Sciatic nerve (tissue), 2 donors: Measurements from ENCODE around the gene PCNX3. TPM values are rescaled to one million over a fixed set of nuclear protein-coding genes. Genes with fewer than 3 reads are reported as not detected.

Source experiments
- ATAC-seq: fragments of 200-7000 bp; cut with Tn5 transposase; one replicate; pipeline ENCODE4 v1.9.1; 2020; ENCODE audit warnings: mild to moderate bottlenecking, moderate library complexity
- DNase-seq: peaks from one replicate; pipeline ENCODE4 v3.0.0-alpha.2; 2020; ENCODE audit warnings: low spot score
- intact Hi-C: fragments of 100-400 bp; cut with DNase I; formaldehyde crosslinking; loops from one replicate; pipeline ENCODE4 v1.14.2; 2022
- total RNA-seq: library from RNA; stranded (reverse); fragmentation: NEBNext Ultra II Directional; extraction: Animal tissue kit (Norgen Biotek cat#: 25700); gene quantifications from one replicate; pipeline ENCODE4 v1.2.1, GENCODE V29; 2021
- donor health status: DM: no; HTN: no; CAD: no.
- donor health status: DM: no; HTN: no; CAD: no.

PCNX3 gene
- total RNA-seq, 1 donor from 2014 or later = 23.9 TPM

- ATAC-seq (peak; percentile 50), DNase-seq (peak; percentile 73)
- intact Hi-C loops = loop anchor here (10.0 kb wide), 2 partner anchors 49 to 219 kb away; no protein-coding TSS in a partner anchor
These were observed 21.8 kb upstream of the PCNX3 start for GRCh38 chr11:65593518-65594414.

DNA sequence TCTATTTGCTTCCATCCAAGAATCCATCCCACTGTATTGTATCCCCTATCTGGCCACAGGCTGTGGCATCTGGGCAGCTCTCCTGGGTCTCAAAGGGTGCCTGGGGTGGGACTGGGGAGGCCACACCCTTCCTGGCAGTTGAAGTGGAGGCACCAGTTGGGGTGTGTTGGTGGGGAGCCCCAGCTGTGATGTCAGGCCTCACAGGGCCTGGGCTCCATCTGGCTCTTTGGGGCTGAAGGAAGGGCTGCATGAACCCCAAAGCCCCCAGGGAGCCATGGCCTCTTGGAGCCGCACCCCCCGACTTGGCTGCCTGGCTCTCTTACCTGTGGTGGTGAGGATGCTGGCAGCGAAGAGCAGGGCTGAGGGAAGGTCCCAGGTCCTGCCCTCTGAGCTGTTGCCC lies 20.4 kb upstream of the PCNX3 start:
- intact Hi-C loops = loop anchor here (10.0 kb wide), 2 partner anchors 50 to 220 kb away; no protein-coding TSS in a partner anchor
- ATAC-seq = no peak
- no peak for DNase-seq

GRCh38 chr11:65595543-65596281 lies 19.9 kb upstream of the PCNX3 start, which contains the start of gene KCNK7:
KCNK7 (minus strand) TSS chr11:65595800; CDS start chr11:65595772, 28 bp downstream.
- no peak for DNase-seq
- intact Hi-C loops = loop anchor here (10.0 kb wide), 2 partner anchors 51 to 221 kb away; no protein-coding TSS in a partner anchor
- ATAC-seq = no peak

GRCh38 chr11:65596520-65596919 lies 19.1 kb upstream of the PCNX3 start:
- DNase-seq (no peak), ATAC-seq (no peak)
- intact Hi-C loops = loop anchor here (10.0 kb wide), 2 partner anchors 52 to 222 kb away; no protein-coding TSS in a partner anchor

DNA sequence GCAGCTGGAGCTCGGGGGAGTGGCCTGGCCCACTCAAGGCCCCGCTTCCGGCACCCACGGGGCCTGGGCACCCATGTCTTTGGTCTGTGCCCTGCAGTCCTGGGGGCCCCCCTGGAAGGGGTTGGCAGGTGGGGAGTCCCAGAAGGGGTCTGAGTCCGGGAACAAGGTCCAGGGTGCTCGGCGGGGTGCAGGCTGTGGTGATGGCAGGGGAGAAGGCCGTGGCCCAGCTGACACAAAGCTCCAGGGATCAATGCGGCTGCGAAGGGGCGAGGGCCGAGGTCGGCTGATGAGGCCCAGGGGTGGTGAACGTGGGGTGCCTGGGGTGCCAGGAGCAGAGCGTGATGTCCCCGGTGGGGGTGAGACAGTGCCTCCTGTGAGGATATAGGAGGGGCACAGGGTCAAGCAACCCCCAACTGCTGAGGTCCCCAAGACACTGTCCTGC lies 17.3 kb upstream of the PCNX3 start:
- no peak for DNase-seq
- intact Hi-C loops = loop anchor here (10.0 kb wide), 2 partner anchors 53 to 223 kb away; no protein-coding TSS in a partner anchor
- no peak for ATAC-seq

DNA sequence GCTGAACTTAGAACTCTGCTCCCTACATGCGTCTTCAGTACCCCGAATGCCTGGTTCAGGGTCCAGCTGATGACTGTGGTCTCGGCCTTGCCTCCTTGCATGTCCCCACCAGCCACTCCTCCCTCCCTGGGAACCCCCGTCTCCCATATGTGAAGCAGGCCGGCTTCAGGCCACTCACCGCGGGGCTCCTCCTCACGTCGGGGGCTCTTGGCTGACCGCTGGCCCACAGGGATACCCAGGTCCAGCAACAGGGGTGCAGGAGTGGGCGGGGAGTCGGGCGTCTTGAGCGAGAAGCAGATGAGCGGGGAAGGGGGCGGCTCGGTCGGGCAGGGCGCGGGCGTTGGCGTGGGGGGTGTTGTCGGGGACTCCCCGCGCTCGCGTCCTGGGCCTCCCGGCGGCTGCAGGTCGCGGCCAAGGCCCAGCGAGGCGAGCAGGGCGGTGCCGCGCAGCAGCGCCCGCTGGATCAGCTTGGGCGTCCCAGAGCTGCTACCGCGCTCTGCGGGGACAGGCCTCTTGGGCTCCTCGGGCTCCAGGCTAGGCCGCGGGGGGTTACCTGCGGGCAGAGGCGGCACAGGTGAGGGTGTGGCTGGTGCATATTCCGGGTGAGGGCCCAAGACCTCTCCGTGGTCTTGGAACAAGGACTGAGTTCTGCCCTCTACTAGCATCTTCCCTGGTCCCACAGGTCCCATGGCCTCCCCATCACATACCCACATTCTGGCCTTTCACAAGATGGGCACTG lies 16.2 kb upstream of the PCNX3 start:
- ATAC-seq = no peak
- no peak for DNase-seq
- intact Hi-C loops = loop anchor here (10.0 kb wide), 2 partner anchors 55 to 225 kb away; no protein-coding TSS in a partner anchor

DNA sequence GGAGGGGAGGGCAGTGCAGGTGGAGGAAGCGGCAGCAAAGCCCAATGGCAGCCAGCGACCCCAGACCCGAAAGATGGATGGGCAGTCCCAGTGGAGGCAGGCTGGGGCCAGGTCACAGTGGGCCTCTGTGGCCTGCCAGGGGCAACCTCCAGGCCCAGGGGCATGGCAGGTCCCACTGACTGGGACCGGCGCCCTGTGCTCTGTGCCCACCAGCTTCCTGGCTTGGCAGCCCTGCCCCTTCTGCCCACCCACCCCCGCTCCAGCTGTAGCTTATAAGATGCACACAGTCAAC lies 15.7 kb upstream of the PCNX3 start:
- intact Hi-C loops = loop anchor here (10.0 kb wide), 2 partner anchors 55 to 225 kb away; no protein-coding TSS in a partner anchor
- ATAC-seq = no peak

GRCh38 chr11:65604258-65604657 lies 11.3 kb upstream of the PCNX3 start:
- no peak for DNase-seq
- no peak for ATAC-seq
- intact Hi-C loops = no loop called here

More for the DNA sequence above, 15.7 kb upstream of the PCNX3 start:
- no peak for DNase-seq

DNA sequence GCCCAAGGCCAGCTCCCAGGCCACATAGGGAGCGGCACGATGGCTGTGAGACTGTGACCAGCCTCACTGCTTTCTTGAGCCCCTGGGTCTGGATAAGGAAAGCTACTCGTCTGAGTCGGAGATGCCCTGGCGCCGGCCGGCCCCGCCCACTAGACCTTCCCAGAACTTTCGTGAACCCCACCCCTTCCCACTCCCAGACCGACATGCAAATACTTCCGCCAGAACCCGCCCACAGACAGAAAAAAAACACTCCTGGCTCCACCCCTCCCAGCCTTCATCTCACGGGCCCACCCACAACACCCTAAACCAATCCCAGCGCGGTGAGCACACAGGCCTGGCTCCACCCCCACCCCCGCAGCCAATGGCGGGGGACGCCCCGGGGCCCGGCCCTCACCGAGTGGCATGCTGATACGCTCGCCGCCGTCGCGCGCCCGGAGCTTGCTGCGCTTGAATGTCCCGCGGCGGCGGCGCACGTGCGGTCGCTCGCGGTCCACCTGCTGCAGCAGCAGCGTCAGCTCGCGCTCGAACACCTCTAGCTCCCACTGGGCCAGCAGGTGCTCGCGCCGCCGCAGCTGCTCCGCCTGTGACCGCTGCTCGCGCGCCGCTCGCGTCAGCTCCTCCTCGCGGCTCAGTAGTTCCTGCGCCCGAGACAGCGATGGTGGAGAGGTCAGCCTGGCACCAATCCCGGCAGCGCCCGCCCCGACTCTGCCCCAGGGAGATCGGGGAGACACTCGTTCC lies 8.5 kb upstream of the PCNX3 start:
- DNase-seq = peak; percentile 95
- peak; percentile 96 for ATAC-seq
- intact Hi-C loops = loop anchor here (5.0 kb wide), 1 partner anchor 35 kb away; the partner anchor contains the start of genes FAM89B and ZNRD2

- DNase-seq (no peak), ATAC-seq (no peak)
- intact Hi-C loops = loop anchor here (5.0 kb wide), 1 partner anchor 36 kb away; the partner anchor contains the start of genes FAM89B and ZNRD2
These were observed 7.8 kb upstream of the PCNX3 start for GRCh38 chr11:65607614-65608426.

GRCh38 chr11:65609229-65609628 lies 6.3 kb upstream of the PCNX3 start:
- intact Hi-C loops = loop anchor here (5.0 kb wide), 1 partner anchor 37 kb away; the partner anchor contains the start of genes FAM89B and ZNRD2
- ATAC-seq = no peak
- no peak for DNase-seq

GRCh38 chr11:65609665-65610064 lies 5.9 kb upstream of the PCNX3 start:
- intact Hi-C loops = loop anchor here (5.0 kb wide), 1 partner anchor 37 kb away; the partner anchor contains the start of genes FAM89B and ZNRD2
- ATAC-seq (no peak), DNase-seq (no peak)

DNA sequence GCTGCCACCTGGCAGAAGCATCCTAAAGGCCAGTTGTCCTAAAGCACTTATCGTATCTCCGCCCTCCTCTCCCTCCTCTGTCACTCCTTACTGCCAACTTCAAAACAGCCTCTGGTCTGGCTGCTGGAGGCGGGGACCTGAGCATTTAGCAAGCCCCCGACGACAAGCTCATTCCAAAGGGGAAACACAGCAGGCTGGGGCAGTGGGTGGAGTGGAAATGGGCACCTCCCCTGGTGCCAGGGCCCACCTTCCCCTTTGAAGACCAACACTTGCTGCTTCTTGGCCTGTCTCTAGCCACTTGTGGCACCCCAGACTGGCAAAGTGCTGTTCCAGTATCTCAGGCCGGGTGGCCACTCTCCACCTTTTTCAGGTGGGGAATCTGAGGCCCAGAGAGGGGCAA lies 5.2 kb upstream of the PCNX3 start:
- DNase-seq (no peak), ATAC-seq (no peak)
- intact Hi-C loops = no loop called here

DNA sequence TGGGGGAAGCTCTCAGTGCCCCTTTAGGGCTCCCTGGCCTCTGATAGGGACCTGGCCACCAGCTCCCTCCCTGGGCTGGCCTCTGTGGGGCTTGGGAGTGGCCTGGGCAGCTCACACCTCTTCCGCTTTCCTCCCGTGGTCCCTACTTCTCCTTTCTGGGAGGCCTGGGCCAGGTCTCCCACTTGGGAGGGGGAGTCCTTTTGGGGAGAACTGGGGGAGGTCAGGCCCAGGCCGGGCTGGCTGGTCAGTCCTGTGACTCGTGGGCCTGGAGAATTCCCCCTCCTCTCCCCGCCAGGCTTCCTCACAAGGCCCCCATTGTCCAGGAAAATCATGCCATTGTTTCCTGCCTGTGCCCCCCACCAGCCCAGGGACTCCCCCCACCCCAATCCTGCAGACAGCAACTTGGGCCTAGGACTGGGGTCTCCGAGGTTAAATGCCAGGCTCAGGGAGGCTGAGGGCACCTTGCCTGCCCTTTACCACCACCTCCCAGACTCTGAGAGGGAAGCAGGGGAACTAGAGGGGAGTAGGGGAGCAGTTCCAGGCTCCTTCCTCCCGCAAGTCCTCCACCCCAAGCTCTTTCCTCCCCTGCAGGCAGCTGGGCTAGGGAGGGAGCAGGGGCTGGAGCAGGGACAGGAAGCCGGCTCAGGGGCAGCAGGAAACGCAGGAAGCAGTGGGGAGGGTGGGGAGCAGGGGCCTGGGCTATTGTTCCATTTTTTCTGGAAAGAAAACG lies 4.4 kb upstream of the PCNX3 start:
- ATAC-seq (no peak), DNase-seq (no peak)
- intact Hi-C loops = no loop called here

- intact Hi-C loops = no loop called here
- ATAC-seq (no peak), DNase-seq (no peak)
These were observed 3.6 kb upstream of the PCNX3 start for GRCh38 chr11:65611758-65612603.

DNA sequence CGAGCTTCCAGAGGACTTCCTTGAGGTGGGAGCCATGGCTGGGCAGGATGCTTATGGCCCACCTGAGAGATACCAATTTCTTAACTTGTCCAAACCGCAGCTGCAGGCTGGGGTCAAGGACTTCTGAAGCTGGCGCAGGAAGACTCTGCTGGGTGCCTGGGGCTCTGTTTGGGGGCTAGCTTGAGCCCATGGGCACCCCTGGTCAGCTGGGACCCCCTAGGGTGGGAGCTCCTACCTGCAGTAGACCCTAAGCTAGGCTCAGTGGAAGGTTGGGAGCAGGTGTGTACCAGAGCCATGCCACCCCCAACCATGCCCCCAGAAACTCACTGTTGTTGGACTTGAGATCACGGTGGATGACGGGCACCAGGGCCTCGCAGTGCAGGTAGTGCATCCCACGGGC lies 2.9 kb upstream of the PCNX3 start:
- intact Hi-C loops = no loop called here
- DNase-seq (no peak), ATAC-seq (no peak)
